Right lobe of liver (tissue), 4 donors: ENCODE measurements around the gene AKAP17A.

Experiments
- CTCF ChIP-seq, 4 donors: fragments of 200-600 bp in 3 of 4; fragments of 450-650 bp in 1 of 4; IDR thresholded peaks; one replicate each; pipeline versions ENCODE4 v1.5.1 to v1.8.0; 2016 to 2022; ENCODE audit warnings: antibody characterized with exemption in 4 of 4, mild to moderate bottlenecking in 2 of 4
- POLR2A ChIP-seq: fragments of 450-650 bp; IDR thresholded peaks from one replicate; pipeline ENCODE4 v1.6.1; 2017; ENCODE audit warnings: antibody characterized with exemption, mild to moderate bottlenecking
- donor health status: DM: no; HTN: no; CAD: no.
- donor health status: DM: no; HTN: no; CAD: no.
- donor health status: DM: no; HTN: yes; CAD: no.

GRCh38 chrX:1609762-1610161, 18.4 kb downstream of the AKAP17A start:
- TF ChIP-seq CTCF (IDR thresholded peaks at IDR 0.05) (no peak), POLR2A (no peak)
